Measurements from ENCODE around the gene TOB1.

- TF ChIP-seq EZH2 (IDR thresholded peaks at IDR 0.05; ENCODE audit: insufficient read depth, poor library complexity, severe bottlenecking) (no peak), EZH2phosphoT487 (IDR thresholded peaks at IDR 0.05; ENCODE audit: insufficient read depth, low read depth) (no peak)
These were observed 25.4 kb upstream of the TOB1 start for GRCh38 chr17:50891577-50891989.
